HEK293T (cell line): Measurements from ENCODE around the gene ARPC5.

Experiments
- FOXA1 ChIP-seq: fragments of 450-650 bp; IDR thresholded peaks from 2 replicates; pipeline ENCODE4 v1.6.1; 2016; ENCODE audit warnings: mild to moderate bottlenecking
- FOXM1 ChIP-seq: fragments of 450-650 bp; IDR thresholded peaks from 2 replicates; pipeline ENCODE4 v1.6.1; 2017; ENCODE audit warnings: mild to moderate bottlenecking, borderline replicate concordance
- SP1 ChIP-seq: fragments of 450-650 bp; IDR thresholded peaks from 2 replicates; pipeline ENCODE4 v1.6.1; 2017
- TARDBP ChIP-seq: fragments of 450-650 bp; IDR thresholded peaks from 2 replicates; pipeline ENCODE4 v1.6.1; 2016
- ZNF384 ChIP-seq: fragments of 450-650 bp; IDR thresholded peaks from 2 replicates; pipeline ENCODE4 v1.6.1; 2016

DNA sequence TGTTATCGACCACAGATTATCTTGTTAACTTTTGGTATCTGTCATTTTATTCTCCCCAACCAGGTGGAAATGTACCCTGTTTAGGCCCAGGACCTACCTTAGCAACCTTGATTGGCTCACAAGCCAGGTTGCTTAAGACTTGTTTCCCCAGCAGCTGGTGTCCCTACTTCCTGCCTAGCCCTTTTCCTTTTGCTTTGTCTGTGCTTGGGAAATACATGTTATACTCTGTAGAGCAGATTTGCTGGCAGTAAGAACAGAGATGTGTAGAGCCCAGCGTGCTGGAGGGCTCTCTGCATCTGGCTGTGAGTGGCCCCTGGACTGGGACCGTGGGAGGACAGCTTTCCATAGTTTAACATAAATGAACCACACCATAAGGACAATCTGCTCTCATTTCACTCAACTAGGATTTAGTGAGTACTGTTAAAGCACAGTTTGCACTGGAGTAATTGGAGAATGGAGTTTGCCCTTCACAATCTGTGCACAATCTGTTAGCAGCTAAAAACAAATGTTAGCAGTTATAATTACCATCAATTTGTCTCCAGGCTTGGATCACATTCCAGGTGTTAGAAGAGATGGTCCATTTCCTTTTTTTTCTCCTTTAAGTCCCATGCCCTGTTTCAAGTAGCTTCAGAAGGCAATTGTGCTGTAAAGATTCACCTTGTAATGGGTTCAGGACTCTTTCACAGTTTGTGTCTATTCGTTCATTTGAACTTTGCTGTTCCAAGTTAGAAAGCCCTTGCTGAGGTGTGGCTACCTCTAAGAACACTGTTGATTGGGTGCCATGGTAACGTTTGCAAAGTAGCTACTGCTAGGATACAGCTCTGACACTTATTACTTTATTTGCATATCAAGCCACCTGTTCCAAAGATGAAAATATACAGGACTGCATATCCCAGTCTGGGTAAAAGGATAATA is 17.2 kb upstream of the ARPC5 start, which contains the start of gene APOBEC4:
- TF ChIP-seq FOXM1 (no peak), TARDBP (no peak), SP1 (no peak), FOXA1 (no peak), ZNF384 (no peak)
